GM21381 (cell line): ENCODE results near the gene GRPEL1.

Experiments used
- ATAC-seq: cut with Tn5 transposase; IDR thresholded peaks from one replicate; pipeline ENCODE4 v1.9.1; 2021; ENCODE audit warnings: mild to moderate bottlenecking, moderate library complexity; ENCODE audit not compliant: unreplicated experiment

The GRPEL1 gene

GRCh38 chr4:7026107-7026506 is 41.8 kb downstream of the GRPEL1 start:
- no peak for ATAC-seq

GRCh38 chr4:7025040-7025602 is 42.7 kb downstream of the GRPEL1 start:
- no peak for ATAC-seq

GRCh38 chr4:7024336-7024890 is 43.5 kb downstream of the GRPEL1 start:
- ATAC-seq = no peak

- no peak for ATAC-seq
Measured at GRCh38 chr4:7023901-7024300, 44.0 kb downstream of the GRPEL1 start.

GRCh38 chr4:7023486-7023885 is 44.4 kb downstream of the GRPEL1 start:
- no peak for ATAC-seq

GRCh38 chr4:7021930-7022664 is 45.8 kb downstream of the GRPEL1 start:
- no peak for ATAC-seq

GRCh38 chr4:7021355-7021754 is 46.5 kb downstream of the GRPEL1 start:
- no peak for ATAC-seq

- ATAC-seq = no peak
Measured at GRCh38 chr4:7020856-7021255, 47.0 kb downstream of the GRPEL1 start.

GRCh38 chr4:7020290-7020689 is 47.6 kb downstream of the GRPEL1 start:
- ATAC-seq = no peak

GRCh38 chr4:7019367-7019766 is 48.5 kb downstream of the GRPEL1 start:
- no peak for ATAC-seq

- no peak for ATAC-seq
Measured at GRCh38 chr4:7018281-7018680, 49.6 kb downstream of the GRPEL1 start.

- ATAC-seq = no peak
Measured at GRCh38 chr4:7017446-7018048, 50.3 kb downstream of the GRPEL1 start.

- ATAC-seq = no peak
Measured at GRCh38 chr4:7016512-7016911, 51.4 kb downstream of the GRPEL1 start.

- no peak for ATAC-seq
Measured at GRCh38 chr4:7016086-7016485, 51.8 kb downstream of the GRPEL1 start.

- no peak for ATAC-seq
Measured at GRCh38 chr4:7015383-7016035, 52.4 kb downstream of the GRPEL1 start.

GRCh38 chr4:7014815-7015214 is 53.0 kb downstream of the GRPEL1 start:
- ATAC-seq = no peak

- ATAC-seq = no peak
Measured at GRCh38 chr4:7013175-7013574, 54.7 kb downstream of the GRPEL1 start.

- ATAC-seq = no peak
Measured at GRCh38 chr4:7009564-7009963, 58.3 kb downstream of the GRPEL1 start.
